Neuronal stem cell (in vitro differentiated cells): Measurements from ENCODE around the gene SLC11A2.
"Not testable (repeated sequence)": the region's sequence is repeated elsewhere in the genome, so short reads cannot be mapped to it uniquely, and the experiment has no call there.

Experiments used
- DNase-seq: peaks from one replicate; pipeline ENCODE4 v3.0.0-alpha.2; 2013; ENCODE audit warnings: low spot score
- H2AFZ ChIP-seq: one replicate; pipeline ENCODE4 v1.6.1; 2013; ENCODE audit warnings: mild to moderate bottlenecking, low read length, inconsistent platforms
- H2AK5ac ChIP-seq: 2 replicates; pipeline ENCODE4 v1.6.1; 2013; ENCODE audit warnings: low read depth, mild to moderate bottlenecking, inconsistent platforms, low read length, moderate library complexity, mixed read lengths
- H2BK120ac ChIP-seq: 2 replicates; pipeline ENCODE4 v1.6.1; 2013; ENCODE audit warnings: low read depth, mild to moderate bottlenecking, inconsistent platforms, low read length, moderate library complexity, mixed read lengths
- H2BK12ac ChIP-seq: one replicate; pipeline ENCODE4 v1.6.1; 2013; ENCODE audit warnings: low read length, inconsistent platforms
- H2BK15ac ChIP-seq: 2 replicates; pipeline ENCODE4 v1.6.1; 2013; ENCODE audit warnings: mild to moderate bottlenecking, low read length, inconsistent platforms, mixed read lengths
- H2BK5ac ChIP-seq: one replicate; pipeline ENCODE4 v1.6.1; 2013; ENCODE audit warnings: inconsistent platforms, mild to moderate bottlenecking, low read length, moderate library complexity
- H3K14ac ChIP-seq: one replicate; pipeline ENCODE4 v1.6.1; 2013; ENCODE audit warnings: low read length, inconsistent platforms
- H3K18ac ChIP-seq: 2 replicates; pipeline ENCODE4 v1.6.1; 2013; ENCODE audit warnings: low read length, inconsistent platforms
- H3K23ac ChIP-seq: 2 replicates; pipeline ENCODE4 v1.6.1; 2013; ENCODE audit warnings: low read depth, mild to moderate bottlenecking, mixed read lengths, low read length, inconsistent platforms; ENCODE audit not compliant: poor library complexity
- H3K27ac ChIP-seq: replicated peaks from 3 replicates; pipeline ENCODE4 v1.5.1; 2013; ENCODE audit warnings: low read length, inconsistent platforms
- H3K27me3 ChIP-seq, 3 experiments: 2 replicates each; pipeline ENCODE4 v1.6.1; 2013; ENCODE audit warnings: low read length in 3 of 3, mild to moderate bottlenecking in 2 of 3, inconsistent platforms in 1 of 3, low read depth in 1 of 3, mixed read lengths in 1 of 3, moderate library complexity in 1 of 3; ENCODE audit not compliant: control insufficient read depth in 3 of 3, insufficient read depth in 3 of 3
- H3K36me3 ChIP-seq, 2 donors: replicated peaks in 1 of 2; 2 replicates each; pipeline ENCODE4 v1.6.1; 2013; ENCODE audit warnings: low read length in 2 of 2; ENCODE audit not compliant: control insufficient read depth in 2 of 2, insufficient read depth in 2 of 2
- H3K4ac ChIP-seq: 2 replicates; pipeline ENCODE4 v1.6.1; 2013; ENCODE audit warnings: inconsistent platforms, mild to moderate bottlenecking, low read length, moderate library complexity
- H3K4me1 ChIP-seq, 2 donors: 1 replicate in 1 of 2; 2 replicates in 1 of 2; pipeline ENCODE4 v1.6.1; 2013; ENCODE audit warnings: low read length in 2 of 2, low read depth in 1 of 2; ENCODE audit not compliant: control insufficient read depth in 2 of 2, insufficient read depth in 1 of 2
- H3K4me2 ChIP-seq: one replicate; pipeline ENCODE4 v1.6.1; 2013; ENCODE audit warnings: mild to moderate bottlenecking, low read length, inconsistent platforms; ENCODE audit not compliant: insufficient read depth, poor library complexity, severe bottlenecking
- H3K4me3 ChIP-seq, 2 donors: 2 replicates each; pipeline ENCODE4 v1.5.1; 2013; ENCODE audit warnings: low read length in 2 of 2, mild to moderate bottlenecking in 2 of 2, inconsistent platforms in 1 of 2, moderate library complexity in 1 of 2
- H3K79me1 ChIP-seq: one replicate; pipeline ENCODE4 v1.6.1; 2013; ENCODE audit warnings: low read depth, mild to moderate bottlenecking, inconsistent platforms, low read length, moderate library complexity
- H3K9ac ChIP-seq: one replicate; pipeline ENCODE4 v1.6.1; 2013; ENCODE audit warnings: mild to moderate bottlenecking, low read depth, low read length, inconsistent platforms; ENCODE audit not compliant: poor library complexity
- H3K9me3 ChIP-seq, 2 donors: replicated peaks in 1 of 2; 2 replicates each; pipeline versions ENCODE3 to v1.6.1; 2013; ENCODE audit warnings: low read length in 2 of 2, mild to moderate bottlenecking in 2 of 2, inconsistent platforms in 1 of 2, low read depth in 1 of 2, mixed read lengths in 1 of 2, moderate library complexity in 1 of 2; ENCODE audit not compliant: control insufficient read depth in 2 of 2, insufficient read depth in 1 of 2
- H4K8ac ChIP-seq: one replicate; pipeline ENCODE4 v1.6.1; 2013; ENCODE audit warnings: low read depth, mild to moderate bottlenecking, inconsistent platforms, low read length, moderate library complexity
- H4K91ac ChIP-seq: one replicate; pipeline ENCODE4 v1.6.1; 2013; ENCODE audit warnings: low read length, low read depth, mild to moderate bottlenecking, inconsistent platforms; ENCODE audit not compliant: poor library complexity
- WGBS, 2 donors: extraction: QIAGEN DNeasy Blood & Tissue Kit; methylation state at CpG; one replicate each; pipeline ENCODE4 v1.1.7; 2013; ENCODE audit warnings: missing lambda C conversion rate in 2 of 2, mixed read lengths in 1 of 2; ENCODE audit not compliant: insufficient read length in 2 of 2, insufficient replicate concordance in 1 of 2; ENCODE audit errors: extremely low coverage in 2 of 2; 5-methylcytosine and 5-hydroxymethylcytosine counted together

The SLC11A2 gene

GRCh38 chr12:51014467-51014866 lies 11.7 kb downstream of the SLC11A2 start:
- H2BK5ac ChIP-seq, H2BK15ac ChIP-seq, H3K9me3 ChIP-seq, H4K8ac ChIP-seq, H3K27me3 ChIP-seq, H3K4me3 ChIP-seq, H3K36me3 ChIP-seq, H3K4ac ChIP-seq, H2AFZ ChIP-seq, H3K14ac ChIP-seq, H3K4me2 ChIP-seq, H3K23ac ChIP-seq, H3K18ac ChIP-seq, H3K27ac ChIP-seq, H2BK12ac ChIP-seq, DNase-seq, H4K91ac ChIP-seq, H2AK5ac ChIP-seq, H3K79me1 ChIP-seq, H2BK120ac ChIP-seq, H3K4me1 ChIP-seq, H3K9ac ChIP-seq: not testable (repeated sequence)
- WGBS, 2 donors: no CpG with 5 or more reads among the region's 9 CpGs

GRCh38 chr12:51013441-51013840 lies 12.7 kb downstream of the SLC11A2 start:
- H3K4me3 ChIP-seq: no peak overlapping the region
- H2AK5ac ChIP-seq: no peak overlapping the region
- peaks cover 0 to under 1% of the 10 kb centered on the region in 2 donors for H3K36me3 ChIP-seq
- H3K23ac ChIP-seq: no peak overlapping the region
- H2BK5ac ChIP-seq: no peak overlapping the region
- H3K4me1 ChIP-seq: peaks cover 0 to 3% of the 10 kb centered on the region in 2 donors
- H2AFZ ChIP-seq: no peak overlapping the region
- H3K27me3 ChIP-seq: no peaks in the 10 kb centered on the region
- no CpG with 5 or more reads among the region's 7 CpGs for WGBS, 2 donors
- H4K91ac ChIP-seq: no peak overlapping the region
- no peak overlapping the region for H4K8ac ChIP-seq
- DNase-seq: no peak
- no peak overlapping the region for H3K4ac ChIP-seq
- H2BK15ac ChIP-seq: no peak overlapping the region
- H2BK12ac ChIP-seq: no peak overlapping the region
- H3K4me2 ChIP-seq: no peak overlapping the region
- no peak overlapping the region for H3K14ac ChIP-seq
- no peak overlapping the region for H3K27ac ChIP-seq
- no peak overlapping the region for H2BK120ac ChIP-seq
- H3K9ac ChIP-seq: no peak overlapping the region
- H3K79me1 ChIP-seq: no peaks in the 10 kb centered on the region
- no peaks in the 10 kb centered on the region for H3K9me3 ChIP-seq
- H3K18ac ChIP-seq: no peak overlapping the region

- no peak for DNase-seq
- no peak overlapping the region for H2BK5ac ChIP-seq
- no CpG with 5 or more reads among the region's 5 CpGs for WGBS, 2 donors
- no peaks in the 10 kb centered on the region for H3K9me3 ChIP-seq
- no peak overlapping the region for H3K4me3 ChIP-seq
- peaks cover 0 to 3% of the 10 kb centered on the region in 2 donors for H3K4me1 ChIP-seq
- H3K36me3 ChIP-seq: peaks cover 0 to 8% of the 10 kb centered on the region in 2 donors
- no peak overlapping the region for H3K4me2 ChIP-seq
- H3K9ac ChIP-seq: no peak overlapping the region
- H2AFZ ChIP-seq: no peak overlapping the region
- H4K91ac ChIP-seq: no peak overlapping the region
- H2BK15ac ChIP-seq: no peak overlapping the region
- no peaks in the 10 kb centered on the region for H3K79me1 ChIP-seq
- no peak overlapping the region for H2AK5ac ChIP-seq
- no peak overlapping the region for H3K4ac ChIP-seq
- H4K8ac ChIP-seq: no peak overlapping the region
- H2BK12ac ChIP-seq: no peak overlapping the region
- H3K18ac ChIP-seq: no peak overlapping the region
- no peak overlapping the region for H2BK120ac ChIP-seq
- no peaks in the 10 kb centered on the region for H3K27me3 ChIP-seq
- no peak overlapping the region for H3K23ac ChIP-seq
- H3K14ac ChIP-seq: no peak overlapping the region
- no peak overlapping the region for H3K27ac ChIP-seq
Observed at GRCh38 chr12:51012570-51013236, 13.5 kb downstream of the SLC11A2 start.

DNA sequence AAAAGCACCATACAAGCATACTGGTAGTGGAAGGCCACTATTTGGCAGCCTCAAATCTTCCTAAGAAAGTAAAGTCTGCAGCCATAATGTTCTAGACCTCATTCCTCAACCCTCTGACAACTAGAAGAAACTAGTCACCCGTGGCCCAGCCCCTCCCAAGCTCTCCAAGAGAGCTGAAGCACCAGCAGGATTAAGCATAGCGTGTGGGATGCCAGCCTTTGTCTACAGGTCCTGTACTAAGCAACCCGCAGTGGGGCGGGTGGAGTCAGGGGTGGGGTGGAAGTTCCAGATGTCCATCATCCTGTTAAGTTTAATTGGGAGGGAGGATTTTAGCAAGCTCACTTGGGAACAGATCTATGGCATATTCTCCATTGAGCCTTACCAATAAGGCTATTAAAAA lies 14.2 kb downstream of the SLC11A2 start:
- WGBS, 2 donors: no CpG with 5 or more reads among the region's 4 CpGs
- Histone ChIP-seq H3K4me1 (peaks cover 0 to 3% of the 10 kb centered on the region in 2 donors), H3K27me3 (no peaks in the 10 kb centered on the region), H3K23ac (no peak overlapping the region), H3K4me2 (no peak overlapping the region), H3K4me3 (no peak overlapping the region), H3K4ac (no peak overlapping the region), H3K36me3 (peaks cover 2 to 16% of the 10 kb centered on the region in 2 donors), H2AK5ac (no peak overlapping the region), H2BK12ac (no peak overlapping the region), H3K18ac (no peak overlapping the region), H3K9ac (no peak overlapping the region), H3K9me3 (no peaks in the 10 kb centered on the region), H2BK120ac (no peak overlapping the region), H2BK5ac (no peak overlapping the region), H4K8ac (no peak overlapping the region), H2BK15ac (no peak overlapping the region), H4K91ac (no peak overlapping the region), H2AFZ (no peak overlapping the region), H3K27ac (no peak overlapping the region), H3K79me1 (no peaks in the 10 kb centered on the region), H3K14ac (no peak overlapping the region)
- DNase-seq: no peak
